Choroid plexus epithelial cell (primary cell): Measurements from ENCODE around the gene XPO4.
A peak's percentile ranks its signal among the peaks of the same experiment; 100 is the strongest.
"Not testable (repeated sequence)": the region's sequence is repeated elsewhere in the genome, so short reads cannot be mapped to it uniquely, and the experiment has no call there.

ENCODE experiments used
- DNase-seq: peaks from one replicate; pipeline ENCODE4 v3.0.0-alpha.2; 2010; ENCODE audit warnings: low read depth
- H3K4me3 ChIP-seq: 2 replicates; pipeline ENCODE4 v1.5.1; 2011; ENCODE audit warnings: low read depth, mild to moderate bottlenecking, control low read depth, low read length, moderate library complexity
- TF ChIP-seq, protein P1 (sequence below): conservative IDR thresholded peaks from 2 replicates; pipeline ENCODE4 v1.5.1; 2011; ENCODE audit warnings: low read depth, mild to moderate bottlenecking, control low read depth, inconsistent platforms, low read length, moderate library complexity

The XPO4 gene

DNA sequence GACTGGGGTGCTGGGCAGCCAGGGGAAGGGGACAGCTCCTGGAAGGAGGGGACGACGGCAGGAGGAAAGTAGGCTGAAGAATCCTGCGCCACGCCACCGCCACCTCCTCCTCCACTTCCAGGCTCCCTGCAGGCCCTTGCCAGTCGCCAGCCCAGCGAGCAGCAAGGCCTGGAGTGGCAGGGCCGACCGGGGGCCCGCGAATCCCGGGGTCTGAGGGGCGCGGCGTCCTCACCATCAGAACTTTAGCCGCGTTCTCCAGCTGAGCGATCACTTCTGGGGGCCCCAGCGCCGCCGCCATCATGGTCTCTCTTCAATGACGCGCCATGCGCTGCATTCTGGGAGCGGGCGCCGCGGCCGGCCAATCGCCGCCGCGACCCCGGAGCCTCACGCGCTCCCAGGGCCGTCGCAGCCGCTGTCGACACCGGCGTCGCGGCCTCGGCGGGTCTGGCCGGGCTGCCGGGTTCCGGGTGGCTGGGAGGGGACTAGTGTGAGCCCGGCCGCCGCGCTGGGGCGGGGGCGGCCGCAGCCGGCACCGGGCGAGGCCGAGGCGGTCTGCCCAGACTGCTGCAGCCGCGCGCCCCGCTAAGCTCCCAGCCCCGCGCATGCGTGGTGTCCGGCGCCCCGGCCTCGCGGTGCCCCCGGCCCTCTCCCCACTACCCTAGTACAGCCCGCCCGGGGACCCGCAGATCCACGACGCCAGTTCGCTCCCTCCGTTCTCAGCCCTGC lies at the start of gene XPO4:
Gene XPO4, minus strand, starts transcription at position 309 of the 726 bp plus-strand sequence. Its CDS starts 8 bp downstream, at position 301.
- DNase-seq = peak; percentile 78
- H3K4me3 ChIP-seq = peak within 1 kb of the TSS; percentile 98
- TF ChIP-seq, protein P1, sequence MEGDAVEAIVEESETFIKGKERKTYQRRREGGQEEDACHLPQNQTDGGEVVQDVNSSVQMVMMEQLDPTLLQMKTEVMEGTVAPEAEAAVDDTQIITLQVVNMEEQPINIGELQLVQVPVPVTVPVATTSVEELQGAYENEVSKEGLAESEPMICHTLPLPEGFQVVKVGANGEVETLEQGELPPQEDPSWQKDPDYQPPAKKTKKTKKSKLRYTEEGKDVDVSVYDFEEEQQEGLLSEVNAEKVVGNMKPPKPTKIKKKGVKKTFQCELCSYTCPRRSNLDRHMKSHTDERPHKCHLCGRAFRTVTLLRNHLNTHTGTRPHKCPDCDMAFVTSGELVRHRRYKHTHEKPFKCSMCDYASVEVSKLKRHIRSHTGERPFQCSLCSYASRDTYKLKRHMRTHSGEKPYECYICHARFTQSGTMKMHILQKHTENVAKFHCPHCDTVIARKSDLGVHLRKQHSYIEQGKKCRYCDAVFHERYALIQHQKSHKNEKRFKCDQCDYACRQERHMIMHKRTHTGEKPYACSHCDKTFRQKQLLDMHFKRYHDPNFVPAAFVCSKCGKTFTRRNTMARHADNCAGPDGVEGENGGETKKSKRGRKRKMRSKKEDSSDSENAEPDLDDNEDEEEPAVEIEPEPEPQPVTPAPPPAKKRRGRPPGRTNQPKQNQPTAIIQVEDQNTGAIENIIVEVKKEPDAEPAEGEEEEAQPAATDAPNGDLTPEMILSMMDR = no peak

DNA sequence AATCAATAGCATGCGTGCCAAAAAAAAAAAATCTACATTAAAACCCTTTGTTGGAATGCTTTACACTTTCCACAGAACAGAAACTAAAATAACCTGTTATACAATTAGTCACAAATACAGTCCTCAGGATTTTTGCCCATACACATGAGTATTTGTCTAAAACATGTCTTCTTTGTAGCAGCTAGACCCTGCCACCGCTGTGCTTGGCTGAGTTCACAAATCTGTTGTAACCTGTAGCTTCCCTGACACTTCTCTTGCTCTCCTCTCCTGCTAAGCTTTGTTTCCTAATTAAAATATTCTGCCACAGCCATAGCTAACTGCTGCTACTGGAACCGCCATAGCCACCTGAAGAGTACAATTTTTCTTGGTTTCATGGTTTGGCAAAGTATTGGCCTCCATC lies 45.5 kb upstream of the XPO4 start:
- not testable (repeated sequence) for H3K4me3 ChIP-seq, DNase-seq

DNA sequence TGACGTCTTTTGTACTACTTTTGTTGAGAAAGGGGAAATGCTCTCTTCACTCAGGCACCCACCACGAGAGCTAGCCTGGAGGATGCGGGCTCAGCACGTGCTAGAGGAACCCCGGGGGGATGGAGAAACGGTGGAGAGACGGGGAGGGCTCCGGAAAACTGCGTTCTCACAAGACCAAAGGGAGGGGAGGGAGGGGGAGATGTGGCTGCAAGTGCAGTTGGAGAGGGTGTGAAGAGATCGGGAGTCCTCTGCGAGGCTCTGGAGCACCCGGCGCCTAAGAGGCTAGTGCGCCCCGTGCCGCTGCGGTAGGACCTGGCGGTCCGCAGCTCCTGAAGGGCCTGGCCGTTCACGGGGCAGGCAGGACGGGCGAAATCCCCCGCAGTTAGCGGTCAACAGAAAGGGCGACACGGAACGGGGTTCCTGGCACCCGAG lies 43.4 kb upstream of the XPO4 start:
- peak overlapping the region; percentile 47 for H3K4me3 ChIP-seq
- TF ChIP-seq, protein P1 = no peak
- peak; percentile 32 for DNase-seq

- TF ChIP-seq, protein P1 = no peak
- no peak for DNase-seq
- H3K4me3 ChIP-seq = no peak overlapping the region
Observed at GRCh38 chr13:20942938-20943559, 40.5 kb upstream of the XPO4 start.

GRCh38 chr13:20940511-20940910 lies 38.0 kb upstream of the XPO4 start:
- DNase-seq, H3K4me3 ChIP-seq: not testable (repeated sequence)

GRCh38 chr13:20940083-20940482 lies 37.5 kb upstream of the XPO4 start:
- DNase-seq = peak; percentile 84
- no peak overlapping the region for H3K4me3 ChIP-seq
- TF ChIP-seq, protein P1 = no peak

DNA sequence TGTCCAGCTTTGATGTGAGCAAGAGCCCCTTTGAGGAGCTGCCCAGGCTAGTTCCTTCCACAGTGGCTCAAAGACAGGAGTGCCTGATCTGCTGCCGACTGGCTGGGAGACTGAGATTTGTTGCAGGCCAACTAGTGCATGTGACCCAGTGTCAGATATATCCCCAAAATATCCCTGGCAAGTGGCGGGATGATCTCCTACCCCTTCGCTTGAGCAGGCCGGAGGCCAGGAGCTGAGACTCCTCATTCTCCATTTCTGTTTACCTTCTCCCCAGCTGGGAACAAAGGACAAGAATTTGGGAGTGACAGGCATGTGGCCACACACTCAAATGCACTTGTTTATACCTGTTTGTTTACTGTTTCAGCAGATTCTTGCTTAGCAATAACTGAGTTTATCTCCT lies 37.1 kb upstream of the XPO4 start:
- TF ChIP-seq, protein P1 = no peak
- no peak for DNase-seq
- H3K4me3 ChIP-seq = no peak overlapping the region

GRCh38 chr13:20938302-20938701 lies 35.8 kb upstream of the XPO4 start:
- no peak for DNase-seq
- H3K4me3 ChIP-seq = no peak overlapping the region
- TF ChIP-seq, protein P1 = no peak
